ENCODE measurements around the gene LAIR2. TPM values are rescaled to one million over a fixed set of nuclear protein-coding genes. Genes with fewer than 3 reads are reported as not detected.

Gene LAIR2
- total RNA-seq, 1 donor from 2014 or later = 10.4 TPM

- intact Hi-C loops (cut with micrococcal nuclease) = loop anchor here (1.0 to 10.0 kb wide), 9 partner anchors 302 to 1178 kb away; partner anchors contain the start of genes CNOT3, HSPBP1, MYADM and NDUFA3
Measured at GRCh38 chr19:54464044-54464629, 38.5 kb upstream of the LAIR2 start.

DNA sequence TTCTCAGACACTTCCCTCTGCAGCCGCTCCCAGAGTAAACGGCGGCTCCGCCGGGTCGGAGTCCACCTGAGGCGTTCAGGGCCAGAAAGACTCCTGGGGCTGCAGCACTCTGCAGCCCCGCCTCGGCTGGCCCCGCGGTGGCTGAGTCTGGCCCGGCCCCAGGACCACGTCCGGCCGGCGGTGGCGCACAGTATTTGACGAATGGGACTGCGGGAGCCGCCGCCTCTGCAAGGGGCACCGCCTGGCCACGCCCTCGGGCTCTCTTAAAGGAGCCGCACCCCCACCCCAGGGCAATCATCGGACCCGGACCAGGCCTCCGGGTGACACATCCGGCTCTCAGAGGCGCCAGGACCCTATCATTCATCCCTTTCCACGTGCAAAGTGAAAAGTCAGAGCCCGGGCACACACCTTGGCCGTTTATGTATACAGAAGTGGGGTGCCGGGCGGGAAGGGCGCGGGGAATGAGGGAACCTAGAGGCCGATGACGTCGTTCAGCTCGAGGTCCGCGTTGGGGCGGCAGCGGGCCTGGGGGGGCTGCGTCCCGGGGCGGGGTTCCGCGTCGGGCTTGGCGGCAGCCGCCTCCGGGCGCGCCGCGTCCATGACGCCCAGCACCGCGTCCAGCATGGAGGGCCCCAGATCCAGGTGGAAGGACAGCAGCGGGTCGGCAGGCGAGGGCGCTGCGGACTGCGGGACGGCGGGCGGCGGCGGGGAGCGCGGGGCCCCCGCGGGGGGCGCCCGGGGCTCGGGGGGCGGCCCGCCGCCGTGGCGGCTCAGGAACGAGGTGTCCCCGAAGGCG, 37.8 kb upstream of the LAIR2 start:
- intact Hi-C loops (cut with micrococcal nuclease) = loop anchor here (1.0 to 10.0 kb wide), 9 partner anchors 303 to 1177 kb away; partner anchors contain the start of genes CNOT3, HSPBP1, MYADM and NDUFA3

DNA sequence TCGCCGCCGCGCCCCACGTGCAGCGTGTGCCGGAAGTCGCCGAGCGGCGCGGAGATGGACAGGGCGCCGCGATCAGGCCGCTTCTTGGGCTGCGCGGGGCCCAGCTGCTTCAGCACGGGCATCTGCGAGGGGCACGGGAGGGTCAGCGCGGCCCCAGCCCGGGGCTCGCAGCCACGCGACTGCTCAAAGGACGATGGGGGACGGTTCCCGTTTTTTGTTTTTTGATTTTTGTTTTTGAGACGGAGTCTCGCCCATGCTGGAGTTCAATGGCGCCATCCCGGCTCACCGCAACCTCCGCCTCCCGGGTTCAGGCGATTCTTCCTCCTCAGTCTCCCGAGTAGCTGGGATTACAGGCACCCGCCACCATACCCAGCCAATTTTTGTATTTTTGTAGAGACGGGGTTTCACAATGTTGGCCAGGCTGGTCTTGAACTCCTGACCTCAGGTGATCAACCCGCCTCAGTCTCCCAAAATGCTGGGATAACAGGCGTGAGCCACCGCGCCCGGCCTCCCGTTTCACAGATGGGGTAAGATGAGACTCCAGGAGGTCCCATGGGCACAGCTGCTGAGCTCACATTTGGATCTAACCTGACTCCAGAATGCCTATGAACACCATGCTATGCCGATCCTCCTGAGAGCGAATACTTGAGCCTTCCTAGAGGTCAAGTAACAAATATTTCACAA, 37.1 kb upstream of the LAIR2 start:
- intact Hi-C loops (cut with micrococcal nuclease) = loop anchor here (2.0 to 10.0 kb wide), 2 partner anchors 789 to 1011 kb away; partner anchors contain the start of genes PPP6R1 and ZNF628

- intact Hi-C loops (cut with micrococcal nuclease) = loop anchor here (10.0 kb wide), 1 partner anchor 789 kb away; the partner anchor contains the start of gene PPP6R1
Measured at GRCh38 chr19:54466110-54466480, 36.5 kb upstream of the LAIR2 start.

DNA sequence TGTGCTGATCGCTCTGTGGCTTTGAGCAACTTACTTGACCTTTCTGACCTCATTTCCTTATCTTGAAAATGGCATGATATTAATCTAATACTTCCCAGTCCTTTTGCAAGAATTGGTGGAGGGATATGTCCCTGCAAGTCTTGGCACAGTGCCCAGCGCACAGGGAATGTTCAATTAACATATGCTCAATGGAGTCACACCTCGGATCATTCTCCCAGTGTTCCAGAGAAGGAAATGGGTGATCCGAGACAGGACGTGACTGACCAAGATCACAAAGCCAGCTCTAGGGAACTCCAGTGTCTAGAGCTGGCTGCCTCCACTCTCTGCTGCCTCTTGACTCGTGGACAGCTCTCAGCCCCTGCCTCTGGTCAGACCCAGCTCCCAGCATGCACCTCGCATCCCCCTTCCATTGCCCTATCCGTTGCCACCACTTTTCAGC, 33.1 kb upstream of the LAIR2 start:
- intact Hi-C loops (cut with micrococcal nuclease) = loop anchor here (10.0 kb wide), 1 partner anchor 785 kb away; the partner anchor contains the start of gene PPP6R1

DNA sequence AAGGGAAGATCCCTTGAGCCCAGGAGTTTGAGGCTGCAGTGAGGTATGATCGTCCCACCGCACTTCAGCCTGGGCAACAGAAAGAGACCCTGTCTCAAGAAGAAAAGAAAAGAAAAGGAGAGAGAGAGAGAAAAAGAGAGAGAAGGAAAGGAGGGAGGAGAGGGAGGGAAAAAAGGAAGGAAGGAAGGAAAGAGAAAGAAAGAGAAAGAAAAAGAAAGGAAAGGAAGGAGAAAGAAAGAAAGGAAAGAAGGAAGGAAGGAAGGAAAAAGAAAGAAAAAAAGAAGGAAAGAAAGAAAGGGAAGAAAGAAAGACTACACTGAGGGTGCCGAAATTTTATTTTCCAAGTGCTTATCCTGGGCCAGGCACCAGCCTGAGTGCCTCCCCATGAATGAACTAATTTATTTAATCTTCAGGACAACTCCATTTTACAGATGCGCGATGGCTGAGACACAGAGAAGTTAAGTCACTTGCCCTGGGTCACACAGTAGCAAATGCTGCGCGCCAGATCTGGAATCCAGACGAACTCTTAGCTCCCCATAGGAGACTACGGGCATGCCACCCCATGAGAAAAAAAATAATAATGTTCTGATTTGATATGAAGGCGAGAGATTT, 32.2 kb upstream of the LAIR2 start:
- intact Hi-C loops (cut with micrococcal nuclease) = no loop called here

DNA sequence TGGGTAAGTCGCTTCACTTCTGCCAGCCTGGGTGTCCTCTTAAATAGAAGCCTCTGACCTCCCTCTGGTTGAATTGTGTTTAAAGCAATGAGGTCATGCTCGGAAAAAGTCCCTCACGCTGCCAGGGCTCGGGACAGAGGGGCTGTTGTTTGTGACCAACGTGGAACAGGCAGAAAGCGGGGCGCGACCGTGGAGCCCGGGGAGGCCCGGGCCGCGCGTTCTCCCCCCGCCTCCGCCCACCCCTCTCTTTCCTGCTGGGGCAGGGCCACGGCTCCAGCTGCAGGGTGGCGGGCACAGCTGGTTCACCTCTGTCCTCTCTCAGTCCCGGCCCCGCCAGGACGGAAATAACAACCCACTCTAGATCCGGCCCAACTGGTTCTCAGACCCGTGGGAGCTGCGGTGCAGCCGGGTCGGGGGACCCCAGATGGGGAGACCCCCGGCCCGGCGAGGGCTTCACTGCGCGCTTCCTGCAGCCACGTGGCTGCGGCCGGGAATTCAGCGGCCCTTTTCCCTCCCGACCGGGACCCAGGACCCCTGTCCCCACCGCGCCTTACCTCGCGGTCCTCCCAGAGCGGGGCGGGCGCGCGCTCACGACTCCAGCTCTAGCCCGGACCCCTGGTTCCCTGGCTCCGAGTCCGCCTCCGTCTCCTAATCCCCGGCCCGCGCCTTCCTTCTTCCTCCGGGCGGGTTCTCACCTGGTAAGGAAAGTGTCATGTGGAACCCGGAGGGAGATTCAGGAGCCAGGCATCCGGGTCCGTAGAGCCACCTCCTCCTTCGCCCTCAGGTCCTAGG, 31.4 kb upstream of the LAIR2 start:
- intact Hi-C loops (cut with micrococcal nuclease) = no loop called here

GRCh38 chr19:54473071-54473891, 29.4 kb upstream of the LAIR2 start, which contains the start of gene CDC42EP5:
TSS of gene CDC42EP5 (minus strand) at chr19:54473296. CDS start at chr19:54465547, 7,749 bp downstream.
- intact Hi-C loops (cut with micrococcal nuclease) = no loop called here

DNA sequence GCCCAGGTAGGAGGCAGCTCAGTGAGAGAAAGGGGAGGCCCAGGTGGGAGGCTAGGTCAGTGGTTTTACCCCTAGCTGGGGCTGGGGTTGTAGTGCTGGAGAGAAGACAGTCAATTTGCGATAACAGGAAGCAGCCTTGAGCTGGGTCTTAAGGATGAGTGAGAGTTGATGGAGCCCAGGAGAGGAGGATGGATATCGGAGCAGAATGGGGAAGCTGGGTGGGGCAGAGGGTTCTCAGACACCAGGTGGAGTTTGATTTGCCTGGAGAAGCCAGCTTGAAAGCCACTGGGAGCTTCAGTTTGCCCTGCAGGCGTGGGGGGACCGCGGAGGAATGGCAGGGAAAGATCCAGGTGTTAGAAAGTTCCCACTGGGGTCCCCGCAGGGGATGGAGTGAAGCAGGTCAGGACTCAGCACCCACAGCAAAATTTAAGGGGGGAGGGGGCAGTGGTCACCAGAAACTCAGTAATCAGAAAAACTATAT, 28.7 kb upstream of the LAIR2 start:
- intact Hi-C loops (cut with micrococcal nuclease) = no loop called here

GRCh38 chr19:54475706-54476105, 26.9 kb upstream of the LAIR2 start:
- intact Hi-C loops (cut with micrococcal nuclease) = no loop called here

GRCh38 chr19:54477650-54478049, 25.0 kb upstream of the LAIR2 start:
- intact Hi-C loops (cut with micrococcal nuclease) = no loop called here

GRCh38 chr19:54478677-54479266, 23.9 kb upstream of the LAIR2 start:
- intact Hi-C loops (cut with micrococcal nuclease) = no loop called here

GRCh38 chr19:54480051-54480450, 22.6 kb upstream of the LAIR2 start:
- intact Hi-C loops (cut with micrococcal nuclease) = no loop called here

DNA sequence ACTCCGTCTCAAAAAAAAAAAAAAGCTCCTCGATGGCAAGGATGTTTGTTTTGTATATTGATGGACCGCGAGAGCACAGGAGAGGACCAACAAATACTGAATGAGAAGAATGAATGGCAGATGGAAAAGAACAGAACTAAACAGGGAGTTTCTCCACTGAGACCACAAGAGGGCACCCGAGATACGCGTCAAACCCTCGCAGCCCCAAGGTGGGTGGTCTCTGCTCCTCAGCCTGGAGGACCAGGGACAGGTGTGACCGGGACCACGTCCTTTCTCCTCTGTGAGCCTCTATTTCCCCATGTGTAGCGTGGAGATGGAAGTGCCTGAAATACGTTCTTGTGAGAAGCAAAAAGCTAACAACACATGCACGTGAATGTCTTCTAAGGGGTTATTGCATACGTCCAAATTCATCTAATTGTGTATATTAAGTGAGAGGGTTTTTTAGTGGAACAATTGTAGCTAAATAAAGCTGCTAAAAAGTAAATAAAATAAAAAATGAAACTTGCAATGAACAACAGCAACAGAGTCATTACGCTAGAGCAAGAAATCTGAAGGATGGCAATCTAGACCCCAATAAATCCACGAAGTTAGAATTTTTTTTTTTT, 21.2 kb upstream of the LAIR2 start:
- intact Hi-C loops (cut with micrococcal nuclease) = loop anchor here (1.0 kb wide), 1 partner anchor 195 kb away; no protein-coding TSS in a partner anchor

- intact Hi-C loops (cut with micrococcal nuclease) = loop anchor here (2.0 kb wide), 1 partner anchor 14 kb away; no protein-coding TSS in a partner anchor
Measured at GRCh38 chr19:54482889-54483288, 19.7 kb upstream of the LAIR2 start.

DNA sequence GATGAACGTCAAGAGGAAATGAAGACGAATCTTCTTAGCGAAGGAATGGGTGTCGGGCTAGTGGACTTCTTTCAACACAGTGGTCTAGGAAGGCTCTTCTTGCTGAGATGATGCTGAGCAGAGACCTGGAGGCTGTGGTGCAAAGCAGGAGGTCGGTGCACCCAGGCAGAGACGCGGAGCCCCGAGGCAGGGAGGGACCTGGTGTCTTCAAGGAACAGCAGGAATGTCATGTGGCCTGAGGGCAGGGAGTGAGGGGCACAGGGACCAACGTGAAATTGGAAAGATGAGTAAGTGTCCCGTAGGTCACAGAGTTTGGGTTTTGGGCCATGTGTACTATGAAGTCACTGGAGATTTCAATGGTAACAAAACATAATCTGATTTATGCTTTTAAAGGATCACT, 18.2 kb upstream of the LAIR2 start:
- intact Hi-C loops (cut with micrococcal nuclease) = no loop called here

GRCh38 chr19:54485851-54486250, 16.8 kb upstream of the LAIR2 start:
- intact Hi-C loops (cut with micrococcal nuclease) = no loop called here

DNA sequence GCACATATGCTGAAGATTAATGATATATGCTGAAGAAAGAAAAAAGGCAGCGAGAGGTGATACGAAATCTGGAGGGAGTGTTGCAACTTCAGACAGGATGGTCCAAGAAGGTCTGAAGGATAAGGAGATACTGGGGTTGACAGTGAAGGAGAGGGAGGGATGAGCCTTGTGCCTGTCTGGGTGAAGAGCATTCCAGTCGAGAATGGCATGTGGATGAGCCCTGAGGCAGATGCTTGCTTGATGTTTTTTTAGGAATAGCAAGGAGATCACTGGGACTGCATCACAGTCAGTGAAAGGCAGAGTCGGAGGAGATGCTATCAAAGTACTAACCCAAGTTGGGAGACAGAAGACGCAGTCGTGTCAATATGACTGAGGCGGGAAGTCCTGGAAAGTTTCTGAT, 13.3 kb upstream of the LAIR2 start:
- intact Hi-C loops (cut with micrococcal nuclease) = no loop called here

DNA sequence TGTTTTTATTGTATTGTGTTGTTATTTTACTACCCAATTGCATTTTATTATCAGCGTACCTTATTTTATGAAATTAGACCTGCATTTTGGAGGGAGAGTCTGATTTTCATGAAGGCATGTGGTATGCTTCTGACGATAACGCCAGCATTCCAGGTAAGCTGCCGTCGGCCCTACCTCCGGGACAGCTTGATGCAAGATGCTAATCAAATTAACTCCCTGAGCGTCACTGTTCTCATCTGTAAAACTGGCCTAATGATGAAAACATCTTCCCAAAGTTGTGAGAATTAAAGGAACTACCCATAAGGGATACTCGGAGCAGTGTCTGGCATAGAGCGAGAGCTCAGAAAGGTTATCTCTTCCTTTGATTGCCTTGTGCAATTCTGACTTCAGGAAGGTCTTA, 12.9 kb upstream of the LAIR2 start:
- intact Hi-C loops (cut with micrococcal nuclease) = no loop called here
